IMR-90 (cell line): Measurements from ENCODE around the gene CHD9. TPM values are rescaled to one million over a fixed set of nuclear protein-coding genes. Genes with fewer than 3 reads are reported as not detected.

ENCODE experiments used
- ATAC-seq: fragments of 200-7000 bp; cut with Tn5 transposase; 2 replicates; pipeline ENCODE4 v1.9.1; 2020; ENCODE audit warnings: low read depth, mild to moderate bottlenecking, moderate library complexity
- BruUV-seq: library from RNA; stranded (reverse); fragments of 400-500 nt; replicated peaks from 2 replicates; lab custom pipeline; 2021; lab: Mats Ljungman, UMichigan
- CTCF ChIA-PET: fragments of 300-600 bp; formaldehyde crosslinking; extraction: SDS; loops from one replicate; lab custom pipeline; 2021; ENCODE audit warnings: antibody characterized with exemption; lab: Yijun Ruan, JAX
- POLR2A ChIA-PET: fragments of 300-600 bp; sonication (Branson Sonifier 250); formaldehyde crosslinking; loops from one replicate; lab custom pipeline; 2022; ENCODE audit warnings: antibody characterized with exemption; ENCODE audit not compliant: unreplicated experiment; lab: Charles Lee
- DNase-seq: peaks from one replicate; pipeline ENCODE4 v3.0.0; 2013
- H2AFZ ChIP-seq: replicated peaks from 2 replicates; pipeline ENCODE3; 2013; ENCODE audit warnings: low read length, mild to moderate bottlenecking; ENCODE audit not compliant: poor library complexity
- H2AK5ac ChIP-seq: 2 replicates; pipeline ENCODE4 v1.6.1; 2013; ENCODE audit warnings: low read depth, low read length, inconsistent platforms
- H2AK9ac ChIP-seq: replicated peaks from 2 replicates; pipeline ENCODE3; 2013; ENCODE audit warnings: mild to moderate bottlenecking, low read depth, low read length, moderate library complexity; ENCODE audit not compliant: poor library complexity
- H2BK120ac ChIP-seq: 2 replicates; pipeline ENCODE4 v1.6.1; 2013; ENCODE audit warnings: low read depth, low read length, inconsistent platforms
- H2BK15ac ChIP-seq: 3 replicates; pipeline ENCODE4 v1.6.1; 2013; ENCODE audit warnings: low read depth, low read length, inconsistent platforms
- H2BK20ac ChIP-seq: 2 replicates; pipeline ENCODE4 v1.6.1; 2013; ENCODE audit warnings: low read depth, mild to moderate bottlenecking, inconsistent platforms, low read length, moderate library complexity
- H2BK5ac ChIP-seq: 2 replicates; pipeline ENCODE4 v1.6.1; 2013; ENCODE audit warnings: mild to moderate bottlenecking, low read depth, low read length, inconsistent platforms; ENCODE audit not compliant: poor library complexity, severe bottlenecking
- H3K14ac ChIP-seq: replicated peaks from 2 replicates; pipeline ENCODE4 v1.6.1; 2013; ENCODE audit warnings: low read depth, low read length, inconsistent platforms
- H3K18ac ChIP-seq: 2 replicates; pipeline ENCODE4 v1.6.1; 2013; ENCODE audit warnings: low read depth, low read length, control low read depth
- H3K23ac ChIP-seq: 2 replicates; pipeline ENCODE4 v1.6.1; 2013; ENCODE audit warnings: low read depth, low read length, inconsistent platforms
- H3K27ac ChIP-seq: 2 replicates; pipeline ENCODE4 v1.5.1; 2013; ENCODE audit warnings: mild to moderate bottlenecking, control low read depth, low read length; ENCODE audit not compliant: insufficient read depth
- H3K27me3 ChIP-seq: 2 replicates; pipeline ENCODE4 v1.6.1; 2013; ENCODE audit warnings: low read length; ENCODE audit not compliant: control insufficient read depth, insufficient read depth
- H3K36me3 ChIP-seq: 2 replicates; pipeline ENCODE4 v1.6.1; 2013; ENCODE audit warnings: low read length, mixed read lengths; ENCODE audit not compliant: control insufficient read depth, insufficient read depth
- H3K4ac ChIP-seq: 2 replicates; pipeline ENCODE4 v1.6.1; 2013; ENCODE audit warnings: low read depth, low read length, inconsistent platforms
- H3K4me1 ChIP-seq: 2 replicates; pipeline ENCODE4 v1.6.1; 2013; ENCODE audit warnings: low read length, mixed read lengths; ENCODE audit not compliant: control insufficient read depth, insufficient read depth
- H3K4me2 ChIP-seq: 2 replicates; pipeline ENCODE4 v1.6.1; 2013; ENCODE audit warnings: low read depth, mild to moderate bottlenecking, control low read depth, low read length, moderate library complexity
- H3K4me3 ChIP-seq: 2 replicates; pipeline ENCODE4 v1.5.1; 2013; ENCODE audit warnings: low read depth, mild to moderate bottlenecking, control low read depth, low read length, moderate library complexity; ENCODE audit not compliant: insufficient read depth
- H3K56ac ChIP-seq: 2 replicates; pipeline ENCODE4 v1.6.1; 2013; ENCODE audit warnings: low read length, inconsistent platforms; ENCODE audit not compliant: insufficient read depth; ENCODE audit errors: extremely low read depth
- H3K79me1 ChIP-seq, 2 experiments: 2 replicates each; pipeline ENCODE4 v1.6.1; 2013; ENCODE audit warnings: low read length in 2 of 2, inconsistent platforms in 1 of 2, low read depth in 1 of 2
- H3K9ac ChIP-seq: 2 replicates; pipeline ENCODE4 v1.6.1; 2013; ENCODE audit warnings: low read depth, low read length, control low read depth
- H3K9me1 ChIP-seq: 2 replicates; pipeline ENCODE4 v1.6.1; 2013; ENCODE audit warnings: low read length, inconsistent platforms; ENCODE audit not compliant: insufficient read depth
- H3K9me3 ChIP-seq: 2 replicates; pipeline ENCODE4 v1.6.1; 2013; ENCODE audit warnings: low read length; ENCODE audit not compliant: control insufficient read depth, insufficient read depth
- H4K20me1 ChIP-seq: 2 replicates; pipeline ENCODE4 v1.6.1; 2013; ENCODE audit warnings: low read length, inconsistent platforms; ENCODE audit not compliant: insufficient read depth
- H4K5ac ChIP-seq: 2 replicates; pipeline ENCODE4 v1.6.1; 2013; ENCODE audit warnings: mild to moderate bottlenecking, low read depth, low read length, control low read depth
- H4K8ac ChIP-seq, 2 experiments: 2 replicates each; pipeline ENCODE4 v1.6.1; 2013; ENCODE audit warnings: low read depth in 2 of 2, low read length in 2 of 2, control low read depth in 1 of 2, inconsistent platforms in 1 of 2
- H4K91ac ChIP-seq: 2 replicates; pipeline ENCODE4 v1.6.1; 2013; ENCODE audit warnings: low read depth, low read length, inconsistent platforms; ENCODE audit not compliant: insufficient read depth
- BHLHE40 ChIP-seq: fragments of 150-350 bp; IDR thresholded peaks from 2 replicates; pipeline ENCODE4 v1.6.1; 2016; ENCODE audit warnings: mild to moderate bottlenecking, low read depth, low read length
- CEBPB ChIP-seq: IDR thresholded peaks from 2 replicates; pipeline ENCODE4 v1.6.1; 2012; ENCODE audit warnings: low read depth, low read length, improper control_type of control experiment
- CHD1 ChIP-seq: IDR thresholded peaks from 2 replicates; pipeline ENCODE4 v1.6.1; 2012; ENCODE audit warnings: low read depth, low read length, improper control_type of control experiment
- ELK1 ChIP-seq: fragments of 150-350 bp; IDR thresholded peaks from 2 replicates; pipeline ENCODE4 v1.6.1; 2016; ENCODE audit warnings: low read depth, mild to moderate bottlenecking, low read length, moderate library complexity, borderline replicate concordance
- FOS ChIP-seq: fragments of 150-350 bp; IDR thresholded peaks from 2 replicates; pipeline ENCODE4 v1.6.1; 2016; ENCODE audit warnings: low read depth, low read length
- MAFK ChIP-seq: IDR thresholded peaks from 2 replicates; pipeline ENCODE4 v1.6.1; 2012; ENCODE audit warnings: low read depth, low read length, improper control_type of control experiment
- MAZ ChIP-seq: IDR thresholded peaks from 2 replicates; pipeline ENCODE4 v1.6.1; 2012; ENCODE audit warnings: low read depth, mild to moderate bottlenecking, low read length, improper control_type of control experiment, moderate library complexity, borderline replicate concordance
- MXI1 ChIP-seq: IDR thresholded peaks from 2 replicates; pipeline ENCODE4 v1.6.1; 2012; ENCODE audit warnings: low read depth, mild to moderate bottlenecking, low read length, moderate library complexity, borderline replicate concordance
- NFE2L2 ChIP-seq: fragments of 150-350 bp; IDR thresholded peaks from 2 replicates; pipeline ENCODE4 v1.6.1; 2016; ENCODE audit warnings: low read depth, mild to moderate bottlenecking, low read length
- POLR2A ChIP-seq: IDR thresholded peaks from 2 replicates; pipeline ENCODE4 v1.6.1; 2012; ENCODE audit warnings: mild to moderate bottlenecking, low read depth, low read length
- RAD21 ChIP-seq: IDR thresholded peaks from 2 replicates; pipeline ENCODE4 v1.6.1; 2012; ENCODE audit warnings: low read length, improper control_type of control experiment
- RCOR1 ChIP-seq: IDR thresholded peaks from 2 replicates; pipeline ENCODE4 v1.6.1; 2012; ENCODE audit warnings: mild to moderate bottlenecking, low read length, improper control_type of control experiment; ENCODE audit not compliant: insufficient replicate concordance
- RFX5 ChIP-seq: IDR thresholded peaks from 2 replicates; pipeline ENCODE4 v1.8.0; 2012; ENCODE audit warnings: low read depth, mild to moderate bottlenecking, low read length, moderate library complexity
- SMC3 ChIP-seq: fragments of 150-350 bp; IDR thresholded peaks from 2 replicates; pipeline ENCODE4 v1.6.1; 2016; ENCODE audit warnings: low read depth, mild to moderate bottlenecking, antibody characterized with exemption, low read length, moderate library complexity
- USF2 ChIP-seq: fragments of 150-350 bp; IDR thresholded peaks from 2 replicates; pipeline ENCODE4 v1.6.1; 2017; ENCODE audit warnings: mild to moderate bottlenecking, antibody characterized with exemption, low read length, low read depth
- dilution Hi-C: fragments of 300-500 bp; cut with HindIII; formaldehyde crosslinking; loops from one replicate; pipeline ENCODE4 v1.14.3; 2018; ENCODE audit warnings: low sequenced_read_pairs; ENCODE audit not compliant: unreplicated experiment
- in situ Hi-C: fragments of 300-500 bp; cut with MboI; formaldehyde crosslinking; loops from 3 replicates; pipeline ENCODE4 v1.14.3; 2019; ENCODE audit warnings: low sequenced_read_pairs, inconsistent platforms, mixed read lengths
- intact Hi-C: fragments of 100-400 bp; cut with micrococcal nuclease; formaldehyde crosslinking; loops from 2 replicates; pipeline ENCODE4 v1.10.0; 2022
- polyA plus RNA-seq, 3 experiments: library from polyadenylated mRNA; depleted of rRNA; stranded (reverse); fragments of >200 nt; gene quantifications; 2 replicates each; pipeline ENCODE4 v1.2.3, GENCODE V29; 2012; ENCODE audit warnings: low replicate concordance in 1 of 3
- total RNA-seq: library from RNA; depleted of rRNA; stranded (reverse); fragments of >200 nt; gene quantifications from 2 replicates; pipeline ENCODE4 v1.2.3, GENCODE V29; 2012
- TF ChIP-seq, protein P1 (sequence below): conservative IDR thresholded peaks from 2 replicates; pipeline ENCODE4 v1.5.1; 2012; ENCODE audit warnings: mild to moderate bottlenecking, low read depth, low read length, improper control_type of control experiment

CHD9 gene
- total and polyA plus RNA-seq, 2 of the 4 experiments (the other 2 are of a cell fraction) = 9.1 to 48.8 TPM

DNA sequence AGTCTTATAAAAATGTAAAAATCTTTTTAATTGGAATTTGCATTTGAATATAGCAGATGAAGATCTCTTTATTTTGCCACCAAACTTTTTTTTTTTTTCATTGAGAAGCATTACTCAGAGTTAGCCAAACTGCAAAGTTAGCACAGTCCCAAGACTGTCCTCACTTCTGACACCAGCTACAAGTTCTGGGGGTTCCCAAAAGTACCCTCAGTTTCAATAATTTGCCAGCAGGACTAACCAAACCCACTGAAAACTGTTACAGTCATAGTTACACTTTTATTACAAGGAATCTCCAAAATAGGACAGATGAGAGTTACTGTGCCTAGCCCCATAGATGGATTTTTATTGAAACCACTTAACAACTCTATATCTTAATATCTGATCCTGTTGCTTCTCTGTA, 144.1 kb downstream of the CHD9 start:
- CTCF ChIA-PET = no interaction called here
- POLR2A ChIA-PET = no interaction called here
- no peak overlapping the region for H3K23ac ChIP-seq
- no peak for TF ChIP-seq NFE2L2
- TF ChIP-seq ELK1 = no peak
- TF ChIP-seq SMC3 = no peak
- TF ChIP-seq USF2 = no peak
- TF ChIP-seq CEBPB = no peak
- TF ChIP-seq POLR2A = no peak
- no peak for TF ChIP-seq FOS
- no peak for TF ChIP-seq MAFK
- TF ChIP-seq RCOR1 = no peak
- TF ChIP-seq RAD21 = no peak
- no peak for TF ChIP-seq MAZ
- TF ChIP-seq BHLHE40 = no peak
- TF ChIP-seq CHD1 = no peak
- no peak for TF ChIP-seq MXI1
- TF ChIP-seq, protein P1, sequence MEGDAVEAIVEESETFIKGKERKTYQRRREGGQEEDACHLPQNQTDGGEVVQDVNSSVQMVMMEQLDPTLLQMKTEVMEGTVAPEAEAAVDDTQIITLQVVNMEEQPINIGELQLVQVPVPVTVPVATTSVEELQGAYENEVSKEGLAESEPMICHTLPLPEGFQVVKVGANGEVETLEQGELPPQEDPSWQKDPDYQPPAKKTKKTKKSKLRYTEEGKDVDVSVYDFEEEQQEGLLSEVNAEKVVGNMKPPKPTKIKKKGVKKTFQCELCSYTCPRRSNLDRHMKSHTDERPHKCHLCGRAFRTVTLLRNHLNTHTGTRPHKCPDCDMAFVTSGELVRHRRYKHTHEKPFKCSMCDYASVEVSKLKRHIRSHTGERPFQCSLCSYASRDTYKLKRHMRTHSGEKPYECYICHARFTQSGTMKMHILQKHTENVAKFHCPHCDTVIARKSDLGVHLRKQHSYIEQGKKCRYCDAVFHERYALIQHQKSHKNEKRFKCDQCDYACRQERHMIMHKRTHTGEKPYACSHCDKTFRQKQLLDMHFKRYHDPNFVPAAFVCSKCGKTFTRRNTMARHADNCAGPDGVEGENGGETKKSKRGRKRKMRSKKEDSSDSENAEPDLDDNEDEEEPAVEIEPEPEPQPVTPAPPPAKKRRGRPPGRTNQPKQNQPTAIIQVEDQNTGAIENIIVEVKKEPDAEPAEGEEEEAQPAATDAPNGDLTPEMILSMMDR = no peak
- no peak for TF ChIP-seq RFX5
- H3K14ac ChIP-seq = no peak overlapping the region
- no peaks in the 10 kb centered on the region for H3K9me3 ChIP-seq
- H2BK120ac ChIP-seq = no peak overlapping the region
- no peak overlapping the region for H3K56ac ChIP-seq
- no peak overlapping the region for H2BK20ac ChIP-seq
- no peak overlapping the region for H4K8ac ChIP-seq
- H3K18ac ChIP-seq = no peak overlapping the region
- H2AK9ac ChIP-seq = no peak overlapping the region
- intact Hi-C loops = no loop called here
- DNase-seq (no peak), ATAC-seq (no peak)
- in situ Hi-C loops = no loop called here
- dilution Hi-C loops = no loop called here
- no peak overlapping the region for H3K9ac ChIP-seq
- no peak overlapping the region for H3K27ac ChIP-seq
- H3K4me2 ChIP-seq = no peak overlapping the region
- no peak overlapping the region for H3K4ac ChIP-seq
- no peaks in the 10 kb centered on the region for H3K27me3 ChIP-seq
- no peak overlapping the region for H2AK5ac ChIP-seq
- H4K91ac ChIP-seq = no peak overlapping the region
- no peak overlapping the region for H2AFZ ChIP-seq
- BruUV-seq = no TSS peak
- peaks cover 18 to 35% of the 10 kb centered on the region in 2 experiments for H3K79me1 ChIP-seq
- H3K4me1 ChIP-seq = no peaks in the 10 kb centered on the region
- H3K36me3 ChIP-seq = peaks cover 1% of the 10 kb centered on the region; the same call in 1 of the 2 replicates
- no peak overlapping the region for H2BK5ac ChIP-seq
- no peak overlapping the region for H3K4me3 ChIP-seq
- no peak overlapping the region for H2BK15ac ChIP-seq
- H4K20me1 ChIP-seq = no peaks in the 10 kb centered on the region
- no peak overlapping the region for H4K5ac ChIP-seq
- H3K9me1 ChIP-seq = no peaks in the 10 kb centered on the region
